HUDEP-2 (cell line): ENCODE measurements around the gene NME9.
"Not testable (repeated sequence)": the region's sequence is repeated elsewhere in the genome, so short reads cannot be mapped to it uniquely, and the experiment has no call there.

Experiments
- DNase-seq, 76 experiments: peaks; one replicate each; lab custom pipeline; 2025; ENCODE audit not compliant: unreplicated experiment in 76 of 76; lab: John Stamatoyannopoulos, UW

Gene NME9, protein sequence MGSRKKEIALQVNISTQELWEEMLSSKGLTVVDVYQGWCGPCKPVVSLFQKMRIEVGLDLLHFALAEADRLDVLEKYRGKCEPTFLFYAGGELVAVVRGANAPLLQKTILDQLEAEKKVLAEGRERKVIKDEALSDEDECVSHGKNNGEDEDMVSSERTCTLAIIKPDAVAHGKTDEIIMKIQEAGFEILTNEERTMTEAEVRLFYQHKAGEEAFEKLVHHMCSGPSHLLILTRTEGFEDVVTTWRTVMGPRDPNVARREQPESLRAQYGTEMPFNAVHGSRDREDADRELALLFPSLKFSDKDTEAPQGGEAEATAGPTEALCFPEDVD

GRCh38 chr3:138329127-138329983 is at the start of gene NME9:
Gene NME9 (minus strand): TSS chr3:138329851. CDS start chr3:138329335, 516 bp downstream.
- DNase-seq, result peak in 74 of 76 experiments; percentile 20 to 89 (median 74)

DNA sequence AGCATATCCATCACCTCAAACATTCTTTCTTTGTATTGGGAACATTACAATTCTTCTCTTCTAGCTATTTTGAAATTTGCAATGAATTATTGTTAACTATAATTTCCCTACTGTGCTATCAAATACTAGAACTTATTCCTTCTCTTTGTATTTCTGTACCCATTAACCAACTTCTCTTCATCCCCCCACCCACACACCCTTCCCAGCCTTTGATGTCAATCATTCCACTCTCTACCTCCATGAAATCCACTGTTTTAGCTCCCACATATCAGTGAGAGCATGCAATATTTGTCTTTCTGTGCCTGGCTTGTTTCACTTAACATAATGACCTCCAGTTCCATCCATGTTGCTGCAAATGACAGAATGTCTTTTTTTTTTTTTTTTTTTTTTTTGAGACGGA is 49.3 kb upstream of the NME9 start:
- no peak for DNase-seq

DNA sequence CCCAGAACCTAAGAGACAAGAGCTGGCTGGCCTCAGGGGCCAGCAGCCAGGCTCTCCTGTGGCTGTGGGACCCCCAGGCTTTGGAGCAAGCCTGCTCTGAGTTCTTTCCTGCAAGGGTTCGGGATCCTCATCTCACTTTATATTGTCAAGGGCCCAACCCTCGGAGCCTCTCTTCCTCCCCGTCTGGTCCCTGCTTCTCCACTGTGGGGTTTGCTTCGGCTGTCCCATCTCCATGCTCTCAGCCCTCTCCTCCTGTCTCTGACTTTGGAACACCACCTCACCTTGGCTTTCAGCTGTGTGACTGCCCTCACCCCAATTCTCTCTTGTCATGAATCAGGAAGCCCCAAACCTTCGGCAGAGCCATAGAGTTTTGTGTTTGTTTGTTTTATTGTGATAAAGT is 48.7 kb upstream of the NME9 start:
- DNase-seq, result no peak

DNA sequence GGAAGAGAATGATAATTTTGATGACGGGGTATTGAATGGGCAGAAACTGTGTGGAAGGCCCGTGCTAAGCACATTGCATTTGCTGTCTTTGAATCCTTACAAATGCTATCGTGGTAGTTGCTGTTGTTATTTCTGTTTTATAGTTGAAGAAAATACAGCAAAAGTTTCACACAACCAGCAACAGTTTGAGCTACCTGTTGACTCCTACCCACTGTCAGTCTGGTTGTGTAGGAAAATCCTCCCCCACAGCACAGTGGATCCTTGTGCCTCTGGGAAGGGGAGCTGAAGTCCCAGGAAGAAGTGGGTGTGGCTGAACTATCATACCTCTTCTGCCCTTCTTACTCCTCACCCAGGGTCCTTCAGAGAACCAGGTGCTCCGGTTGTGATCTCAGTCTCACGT is 48.2 kb upstream of the NME9 start:
- no peak for DNase-seq

GRCh38 chr3:138377212-138377611 is 47.6 kb upstream of the NME9 start:
- DNase-seq, result not testable (repeated sequence)

GRCh38 chr3:138376663-138377062 is 47.0 kb upstream of the NME9 start:
- no peak for DNase-seq

DNA sequence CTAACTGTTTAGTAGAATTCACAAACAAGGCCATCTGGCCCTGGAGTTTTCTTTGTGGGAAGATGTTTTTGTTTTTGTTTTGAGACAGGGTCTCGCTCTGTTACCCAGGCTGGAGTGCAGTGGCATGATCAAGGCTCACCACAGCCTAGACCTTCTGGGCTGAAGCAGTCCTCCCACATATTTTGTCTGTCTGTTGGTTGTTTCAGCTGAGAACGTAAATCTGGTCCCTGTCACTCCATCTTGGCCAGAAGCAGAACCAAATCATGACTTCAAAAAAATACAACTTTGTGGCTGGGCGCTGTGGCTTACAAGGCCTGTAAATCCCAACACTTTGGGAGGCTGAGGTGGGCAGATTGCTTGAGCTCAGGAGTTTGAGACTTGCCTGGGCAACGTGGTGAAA is 45.8 kb upstream of the NME9 start:
- no peak for DNase-seq

DNA sequence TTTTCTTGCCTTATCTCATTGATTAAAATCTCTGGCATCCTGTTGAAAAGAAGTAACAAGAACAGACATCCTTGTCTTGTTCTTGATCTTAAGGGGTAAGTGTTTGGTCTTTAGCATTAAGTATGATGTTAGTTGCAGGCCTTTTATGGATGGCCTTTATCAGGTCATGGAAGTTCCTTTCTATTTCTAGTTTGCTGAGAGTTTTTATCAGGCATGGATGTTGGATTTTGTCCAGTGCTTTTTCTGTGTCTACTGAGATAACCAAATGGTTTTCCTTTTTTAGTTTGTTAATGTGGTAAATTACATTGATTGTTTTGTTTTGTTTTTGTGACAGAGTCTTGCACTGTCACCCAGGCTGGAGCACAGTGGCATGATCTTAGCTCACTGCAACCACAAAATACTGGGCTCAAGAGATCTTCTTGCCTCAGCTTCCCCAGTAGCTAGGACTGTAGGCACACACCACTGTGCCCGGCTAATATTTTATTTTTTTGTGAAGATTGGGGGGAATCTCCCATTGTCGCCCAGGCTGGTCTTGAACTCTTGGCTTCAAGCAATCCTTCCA is 45.0 kb upstream of the NME9 start:
- no peak for DNase-seq

DNA sequence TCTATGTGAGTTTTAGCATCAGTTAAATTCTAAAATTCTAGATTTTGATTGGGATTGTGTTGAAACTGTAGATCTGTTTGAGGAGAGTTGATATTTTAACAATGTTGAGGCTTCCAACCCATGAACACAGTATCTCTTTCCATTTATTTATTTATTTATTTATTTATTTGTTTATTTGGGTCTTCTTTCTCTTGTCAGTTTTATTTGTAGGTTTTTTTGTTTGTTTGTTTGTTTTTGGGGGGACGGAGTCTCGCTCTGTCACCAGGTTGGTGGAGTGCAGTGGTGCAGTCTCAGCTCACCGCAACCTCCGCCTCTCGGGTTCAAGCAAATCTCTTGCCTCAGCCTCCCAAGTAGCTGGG is 44.1 kb upstream of the NME9 start:
- no peak for DNase-seq

GRCh38 chr3:138373087-138373735 is 43.6 kb upstream of the NME9 start:
- DNase-seq, result no peak

- DNase-seq, result no peak
Observed at GRCh38 chr3:138371070-138371965, 41.7 kb upstream of the NME9 start.

DNA sequence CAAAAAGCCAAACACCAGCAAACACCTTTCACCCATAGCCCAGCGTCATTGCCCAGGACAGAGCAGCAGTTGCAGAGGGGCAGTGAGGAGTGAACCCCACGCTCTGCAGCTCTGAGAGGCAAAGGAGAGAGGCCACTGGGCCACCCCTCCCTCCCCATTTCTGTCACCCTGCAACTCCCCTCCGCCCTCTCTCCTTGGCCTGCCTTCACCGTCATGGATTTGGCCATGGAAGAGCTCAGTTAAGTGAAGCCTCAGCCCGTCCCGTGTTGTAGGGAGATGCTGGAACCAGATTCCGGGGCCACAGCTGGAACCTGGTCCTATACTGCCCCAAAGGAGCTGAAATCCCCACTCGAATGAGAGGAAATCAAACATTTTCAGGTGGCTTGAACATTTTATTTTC is 40.7 kb upstream of the NME9 start:
- DNase-seq, result no peak

DNA sequence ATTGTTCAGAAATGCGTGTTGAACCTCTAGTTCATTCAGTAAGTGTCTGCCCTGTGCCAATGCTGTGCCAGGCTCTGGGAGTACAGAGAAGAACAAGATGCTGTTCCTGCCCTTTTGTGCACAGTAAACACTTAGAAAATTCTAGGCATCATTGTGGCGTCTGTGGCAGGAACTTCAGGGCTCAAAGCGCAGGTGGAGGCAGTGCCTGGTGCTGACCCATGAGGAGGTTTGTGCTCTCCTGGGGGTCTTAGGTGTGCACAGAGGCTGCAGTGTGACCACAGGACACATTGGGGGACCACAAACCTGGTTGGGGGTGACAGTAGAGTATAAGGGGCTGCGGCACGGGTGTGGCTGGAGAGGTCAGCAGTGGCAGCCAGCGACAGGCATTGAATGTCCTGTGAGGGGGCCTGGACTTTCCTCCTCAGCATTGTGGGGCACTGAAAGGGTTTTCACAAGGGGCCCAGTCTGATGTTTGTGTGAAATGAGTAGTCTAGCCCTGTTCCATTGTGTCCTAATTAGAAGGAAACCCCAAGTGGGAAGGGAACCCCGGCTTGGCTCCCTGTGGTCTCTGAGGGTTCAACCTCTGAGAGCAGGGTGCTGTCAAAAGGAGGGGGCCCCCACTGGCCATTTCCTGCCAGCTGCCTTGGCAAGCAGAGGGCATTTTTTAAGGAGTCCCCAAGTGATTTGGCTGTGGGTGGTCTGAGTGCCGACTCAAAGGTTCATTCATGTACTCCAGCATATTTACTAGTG is 39.7 kb upstream of the NME9 start:
- no peak for DNase-seq

GRCh38 chr3:138367911-138368310 is 38.3 kb upstream of the NME9 start:
- no peak for DNase-seq

DNA sequence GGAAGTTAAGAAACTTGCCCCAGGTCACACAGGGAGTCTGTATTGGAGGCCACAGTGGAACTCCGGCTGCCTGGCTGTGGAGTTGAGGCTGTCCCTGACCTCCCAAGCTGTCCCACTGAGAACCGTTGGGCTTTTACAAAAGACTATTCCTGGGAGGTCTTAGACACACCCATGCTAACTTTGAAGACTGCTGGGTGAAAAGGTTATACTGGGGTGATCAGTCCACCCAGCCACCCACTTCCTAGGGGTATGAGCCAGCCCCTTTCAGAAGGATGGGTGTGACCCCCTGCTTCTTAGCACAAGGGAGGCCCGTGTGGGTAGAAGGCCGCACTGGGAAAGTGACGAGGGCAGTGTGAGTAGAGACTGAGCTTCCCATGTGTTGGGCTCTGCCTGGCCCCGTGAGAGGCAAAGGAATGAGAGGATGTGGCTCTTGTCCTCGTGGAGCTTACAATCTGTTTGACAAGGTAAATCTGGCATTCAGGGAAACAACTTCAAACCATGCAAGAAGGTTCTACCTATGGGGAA is 37.7 kb upstream of the NME9 start:
- no peak for DNase-seq

DNA sequence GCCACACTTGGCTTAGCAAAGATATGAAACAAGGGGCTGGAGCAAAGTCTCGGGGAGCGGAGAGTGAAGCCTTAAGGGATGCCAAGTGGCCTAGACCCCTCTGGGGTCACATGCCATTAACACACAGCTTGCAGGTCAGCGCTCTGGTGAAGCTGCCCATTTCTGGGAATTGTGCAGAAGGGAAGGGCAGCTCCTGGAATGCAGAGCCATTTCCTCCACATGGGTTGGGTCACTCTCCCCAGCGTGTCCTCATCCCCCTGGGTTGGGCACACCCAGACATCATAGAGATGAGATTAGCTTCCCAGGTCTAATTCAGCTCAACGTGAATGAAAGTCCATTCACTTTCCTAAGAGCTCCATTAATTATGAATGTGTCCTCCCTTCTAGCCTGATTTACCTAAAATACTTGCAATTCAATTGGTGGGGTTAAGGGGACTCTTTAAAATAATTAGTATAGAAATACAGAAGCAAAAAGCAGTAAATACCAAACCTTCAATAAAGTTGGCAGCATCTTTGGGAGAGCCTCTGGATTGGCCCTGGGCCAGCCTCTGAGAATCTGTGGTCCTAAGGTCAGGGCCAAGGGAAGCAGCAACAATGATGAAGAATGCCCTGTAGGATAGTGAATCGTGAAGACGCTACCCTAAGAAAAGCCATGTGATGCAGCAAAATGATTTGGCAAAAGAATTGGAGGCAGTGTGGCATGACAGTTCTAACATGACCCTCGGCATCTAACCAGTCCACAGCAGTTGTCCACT is 36.5 kb upstream of the NME9 start:
- DNase-seq, result no peak

DNA sequence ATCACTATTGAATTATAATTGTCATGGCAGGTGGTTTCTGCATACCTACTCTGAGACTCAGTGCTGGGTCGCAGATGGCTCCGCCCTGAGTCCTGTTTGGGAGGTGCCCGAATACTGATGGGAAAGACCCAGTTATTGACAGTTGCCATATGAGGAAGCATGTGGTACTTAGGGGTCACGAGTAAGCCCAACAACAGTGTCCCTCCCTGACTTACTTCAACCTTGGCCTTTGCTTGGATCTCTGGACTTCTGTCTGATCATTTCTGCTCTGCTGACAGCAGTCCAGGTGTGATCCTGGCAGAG is 35.6 kb upstream of the NME9 start:
- DNase-seq, result no peak

DNA sequence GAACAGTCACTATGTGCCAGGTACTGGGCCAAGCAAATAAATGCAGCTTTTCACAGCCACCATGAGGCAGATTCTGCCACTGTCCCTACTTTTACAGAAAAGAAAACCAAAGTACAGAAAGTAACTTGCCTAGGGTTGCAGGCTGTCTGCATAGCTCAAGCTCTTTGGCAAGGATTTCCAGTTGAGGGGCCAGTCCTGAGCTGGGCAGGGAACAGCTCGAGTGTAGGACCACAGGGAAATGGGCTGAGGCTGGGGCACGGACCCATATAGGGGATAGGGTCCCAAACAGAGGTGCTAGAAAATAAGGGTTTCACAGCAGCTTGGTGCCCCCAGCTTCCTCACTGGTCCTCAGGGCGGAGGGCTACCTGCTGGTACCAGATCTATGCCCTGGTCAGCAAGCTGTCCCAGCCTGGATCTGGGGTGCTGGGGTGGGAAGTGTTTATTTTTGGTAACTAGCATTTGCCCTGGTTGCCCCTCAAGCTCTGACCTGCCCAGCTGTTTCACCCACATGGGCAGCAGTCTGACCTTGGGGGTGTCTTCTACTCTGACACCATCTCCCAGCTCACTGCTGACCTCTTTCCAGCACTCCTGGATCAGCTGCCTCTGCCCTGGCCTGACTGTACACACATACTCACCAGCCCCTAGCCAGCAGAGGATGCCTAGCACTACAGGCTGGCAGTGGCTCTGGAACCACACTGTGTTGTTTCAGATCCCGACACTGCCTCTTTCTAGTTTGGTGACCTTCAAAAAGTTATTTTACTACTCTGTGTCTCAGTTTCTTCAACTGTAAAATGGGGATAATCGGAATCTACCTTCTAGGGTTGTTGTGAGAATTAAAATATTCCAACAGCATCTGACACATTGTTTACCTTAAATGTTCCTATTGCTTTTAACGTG is 35.0 kb upstream of the NME9 start:
- DNase-seq, result no peak
